HG03139 (cell line): ENCODE data around the gene COL2A1.
A peak's percentile ranks its signal among the peaks of the same experiment; 100 is the strongest.

Experiments
- ATAC-seq: cut with Tn5 transposase; IDR thresholded peaks from one replicate; pipeline ENCODE4 v1.9.1; 2021; ENCODE audit not compliant: unreplicated experiment

Gene COL2A1

GRCh38 chr12:47991106-47992061 lies 12.9 kb downstream of the COL2A1 start:
- ATAC-seq = no peak

GRCh38 chr12:47990351-47991105 lies 13.7 kb downstream of the COL2A1 start:
- ATAC-seq = peak; percentile 95

GRCh38 chr12:47989666-47990065 lies 14.6 kb downstream of the COL2A1 start:
- ATAC-seq = no peak

GRCh38 chr12:47989023-47989417 lies 15.3 kb downstream of the COL2A1 start:
- ATAC-seq = no peak

- no peak for ATAC-seq
Measured at GRCh38 chr12:47988073-47989022, 15.9 kb downstream of the COL2A1 start.

GRCh38 chr12:47987411-47988072 lies 16.7 kb downstream of the COL2A1 start:
- no peak for ATAC-seq

- no peak for ATAC-seq
Measured at GRCh38 chr12:47986832-47987231, 17.4 kb downstream of the COL2A1 start.

- no peak for ATAC-seq
Measured at GRCh38 chr12:47986291-47986660, 18.0 kb downstream of the COL2A1 start.

GRCh38 chr12:47985596-47986290 lies 18.5 kb downstream of the COL2A1 start:
- no peak for ATAC-seq

GRCh38 chr12:47984331-47984801 lies 19.9 kb downstream of the COL2A1 start:
- no peak for ATAC-seq

GRCh38 chr12:47983541-47984115 lies 20.6 kb downstream of the COL2A1 start:
- ATAC-seq = no peak

GRCh38 chr12:47982770-47983169 lies 21.5 kb downstream of the COL2A1 start:
- ATAC-seq = no peak

- no peak for ATAC-seq
Measured at GRCh38 chr12:47982311-47982710, 22.0 kb downstream of the COL2A1 start.

GRCh38 chr12:47981496-47982260 lies 22.6 kb downstream of the COL2A1 start:
- no peak for ATAC-seq

GRCh38 chr12:47980779-47981495 lies 23.3 kb downstream of the COL2A1 start:
- no peak for ATAC-seq

GRCh38 chr12:47980197-47980596 lies 24.1 kb downstream of the COL2A1 start:
- no peak for ATAC-seq

- no peak for ATAC-seq
Measured at GRCh38 chr12:47979686-47980085, 24.6 kb downstream of the COL2A1 start.

GRCh38 chr12:47979166-47979565 lies 25.1 kb downstream of the COL2A1 start:
- ATAC-seq = no peak
